H9 (cell line): ENCODE data around the gene IRF2BP2. TPM values are rescaled to one million over a fixed set of nuclear protein-coding genes. Genes with fewer than 3 reads are reported as not detected.
A peak's percentile ranks its signal among the peaks of the same experiment; 100 is the strongest.

ENCODE experiments used
- DNase-seq: peaks from one replicate; pipeline ENCODE4 v3.0.0-alpha.2; 2017
- H2AFZ ChIP-seq: one replicate; pipeline ENCODE4 v1.6.1; 2013; ENCODE audit warnings: mild to moderate bottlenecking, low read length, control low read depth, moderate library complexity
- H2AK5ac ChIP-seq: 2 replicates; pipeline ENCODE4 v1.6.1; 2013; ENCODE audit warnings: low read length, control low read depth, mixed read lengths; ENCODE audit not compliant: insufficient read length
- H2BK120ac ChIP-seq: one replicate; pipeline ENCODE4 v1.6.1; 2013; ENCODE audit warnings: low read depth, mild to moderate bottlenecking, low read length, control low read depth, inconsistent platforms; ENCODE audit not compliant: poor library complexity, severe bottlenecking
- H2BK12ac ChIP-seq: 2 replicates; pipeline ENCODE4 v1.6.1; 2013; ENCODE audit warnings: low read length, control low read depth, mixed read lengths, low read depth; ENCODE audit not compliant: insufficient read length
- H2BK15ac ChIP-seq: 2 replicates; pipeline ENCODE4 v1.6.1; 2013; ENCODE audit warnings: low read depth, low read length, control low read depth
- H2BK20ac ChIP-seq: one replicate; pipeline ENCODE4 v1.6.1; 2013; ENCODE audit warnings: low read depth, mild to moderate bottlenecking, low read length, control low read depth, inconsistent platforms; ENCODE audit not compliant: poor library complexity, severe bottlenecking
- H2BK5ac ChIP-seq: 2 replicates; pipeline ENCODE4 v1.6.1; 2013; ENCODE audit warnings: low read length, control low read depth, mixed read lengths; ENCODE audit not compliant: insufficient read length
- H3K14ac ChIP-seq: 2 replicates; pipeline ENCODE4 v1.6.1; 2013; ENCODE audit warnings: low read length, control low read depth; ENCODE audit not compliant: insufficient read depth
- H3K18ac ChIP-seq: 2 replicates; pipeline ENCODE4 v1.6.1; 2013; ENCODE audit warnings: low read depth, mild to moderate bottlenecking, mixed read lengths, low read length, control low read depth; ENCODE audit not compliant: insufficient read length
- H3K23ac ChIP-seq: 2 replicates; pipeline ENCODE4 v1.6.1; 2013; ENCODE audit warnings: low read length, control low read depth, mixed read lengths, low read depth; ENCODE audit not compliant: insufficient read length
- H3K23me2 ChIP-seq: 2 replicates; pipeline ENCODE4 v1.6.1; 2013; ENCODE audit warnings: low read depth, mild to moderate bottlenecking, mixed read lengths, low read length, control low read depth; ENCODE audit not compliant: insufficient read length, poor library complexity, severe bottlenecking
- H3K27ac ChIP-seq: 2 replicates; pipeline ENCODE4 v1.5.1; 2013; ENCODE audit warnings: low read length, control low read depth, mixed read lengths, low read depth; ENCODE audit not compliant: insufficient read length
- H3K27me3 ChIP-seq: 2 replicates; pipeline ENCODE4 v1.6.1; 2013; ENCODE audit warnings: low read length, control low read depth, inconsistent platforms; ENCODE audit not compliant: insufficient read depth
- H3K4ac ChIP-seq: 2 replicates; pipeline ENCODE4 v1.6.1; 2013; ENCODE audit warnings: low read depth, mild to moderate bottlenecking, control low read depth, inconsistent platforms, low read length, moderate library complexity
- H3K4me1 ChIP-seq: 2 replicates; pipeline ENCODE4 v1.6.1; 2013; ENCODE audit warnings: low read length, control low read depth, inconsistent platforms; ENCODE audit not compliant: insufficient read depth
- H3K4me2 ChIP-seq: 2 replicates; pipeline ENCODE4 v1.6.1; 2013; ENCODE audit warnings: low read length, control low read depth, mixed read lengths; ENCODE audit not compliant: insufficient read length, insufficient read depth
- H3K56ac ChIP-seq: 2 replicates; pipeline ENCODE4 v1.6.1; 2013; ENCODE audit warnings: low read depth, mild to moderate bottlenecking, mixed read lengths, low read length, control low read depth; ENCODE audit not compliant: insufficient read length
- H3K79me1 ChIP-seq: 2 replicates; pipeline ENCODE4 v1.6.1; 2013; ENCODE audit warnings: low read depth, mild to moderate bottlenecking, moderate library complexity, low read length, control low read depth, inconsistent platforms; ENCODE audit not compliant: insufficient read depth, poor library complexity, severe bottlenecking
- H3K79me2 ChIP-seq: 2 replicates; pipeline ENCODE4 v1.6.1; 2013; ENCODE audit warnings: low read length, control low read depth, inconsistent platforms; ENCODE audit not compliant: insufficient read depth
- H3K9ac ChIP-seq: 2 replicates; pipeline ENCODE4 v1.6.1; 2013; ENCODE audit warnings: low read length, control low read depth, mixed read lengths; ENCODE audit not compliant: insufficient read length; ENCODE audit errors: extremely low read depth
- H3K9me3 ChIP-seq: one replicate; pipeline ENCODE4 v1.6.1; 2013; ENCODE audit warnings: low read depth, low read length, inconsistent platforms; ENCODE audit not compliant: control insufficient read depth
- H3T11ph ChIP-seq: one replicate; pipeline ENCODE4 v1.6.1; 2013; ENCODE audit warnings: mild to moderate bottlenecking, low read length, control low read depth, inconsistent platforms
- H4K20me1 ChIP-seq: one replicate; pipeline ENCODE4 v1.6.1; 2013; ENCODE audit not compliant: control insufficient read depth, insufficient read length, insufficient read depth
- H4K5ac ChIP-seq: 2 replicates; pipeline ENCODE4 v1.6.1; 2013; ENCODE audit warnings: low read depth, mild to moderate bottlenecking, mixed read lengths, low read length, control low read depth; ENCODE audit not compliant: insufficient read length
- H4K8ac ChIP-seq: replicated peaks from 2 replicates; pipeline ENCODE4 v1.6.1; 2013; ENCODE audit warnings: low read length, control low read depth, mixed read lengths, low read depth; ENCODE audit not compliant: insufficient read length
- H4K91ac ChIP-seq: 2 replicates; pipeline ENCODE4 v1.6.1; 2013; ENCODE audit warnings: low read depth, mild to moderate bottlenecking, moderate library complexity, mixed read lengths, low read length, control low read depth; ENCODE audit not compliant: insufficient read length
- H3K27ac Mint-ChIP-seq, 3 experiments: 2 replicates in 2 of 3; 3 replicates in 1 of 3; pipeline ENCODE4 v1.8.0; 2020 to 2021; ENCODE audit warnings: mixed read lengths in 3 of 3, mild to moderate bottlenecking in 1 of 3, moderate library complexity in 1 of 3
- H3K27me3 Mint-ChIP-seq: 2 replicates; pipeline ENCODE4 v1.8.0; 2021; ENCODE audit warnings: low read depth, mild to moderate bottlenecking, moderate library complexity, mixed read lengths
- H3K36me3 Mint-ChIP-seq, 3 experiments: 2 replicates in 2 of 3; 3 replicates in 1 of 3; pipeline ENCODE4 v1.8.0; 2020 to 2021; ENCODE audit warnings: low read depth in 3 of 3, mixed read lengths in 3 of 3; ENCODE audit not compliant: insufficient read depth in 1 of 3
- H3K4me1 Mint-ChIP-seq, 2 experiments: 2 replicates each; pipeline ENCODE4 v1.8.0; 2020; ENCODE audit warnings: mixed read lengths in 2 of 2
- H3K4me3 Mint-ChIP-seq, 2 experiments: 2 replicates in 1 of 2; 3 replicates in 1 of 2; pipeline ENCODE4 v1.8.0; 2020 to 2021; ENCODE audit warnings: mild to moderate bottlenecking in 2 of 2, mixed read lengths in 2 of 2, moderate library complexity in 1 of 2
- H3K9me3 Mint-ChIP-seq, 2 experiments: 2 replicates in 1 of 2; 3 replicates in 1 of 2; pipeline ENCODE4 v1.8.0; 2020; ENCODE audit warnings: mild to moderate bottlenecking in 2 of 2, mixed read lengths in 2 of 2, moderate library complexity in 1 of 2
- CTCF ChIP-seq: fragments of 200-600 bp; sonication (generic); conservative IDR thresholded peaks from 3 replicates; pipeline ENCODE4 v1.8.0; 2021; ENCODE audit warnings: antibody characterized with exemption, mild to moderate bottlenecking
- WGBS: extraction: QIAGEN DNeasy Blood & Tissue Kit; methylation state at CpG from one replicate; pipeline ENCODE4 v1.1.7; 2013; ENCODE audit warnings: missing lambda C conversion rate, low lambda C conversion rate, mixed read lengths; ENCODE audit not compliant: insufficient read length; ENCODE audit errors: extremely low coverage; 5-methylcytosine and 5-hydroxymethylcytosine counted together
- total RNA-seq: library from RNA; stranded (reverse); gene quantifications from 2 replicates; pipeline ENCODE4 v1.2.1, GENCODE V29; 2021

IRF2BP2 gene
- total RNA-seq, 1 experiment from 2014 or later: 80.2 TPM

GRCh38 chr1:234631721-234632125, 21.7 kb upstream of the IRF2BP2 start:
- no peak overlapping the region for H3K27ac Mint-ChIP-seq
- no peaks in the 10 kb centered on the region for H3K36me3 Mint-ChIP-seq
- H2AFZ ChIP-seq: peak overlapping the region; percentile 14

More at GRCh38 chr1:234631721-234632125, 21.7 kb upstream of the IRF2BP2 start:
- Histone ChIP-seq H3K79me2 (no peaks in the 10 kb centered on the region), H4K8ac (no peak overlapping the region), H3K4me2 (no peak overlapping the region), H3K79me1 (no peaks in the 10 kb centered on the region), H3K23me2 (no peaks in the 10 kb centered on the region), H3K18ac (no peak overlapping the region), H3K4me1 (peaks cover 4% of the 10 kb centered on the region), H2BK5ac (no peak overlapping the region), H3T11ph (no peak overlapping the region), H2BK20ac (no peak overlapping the region), H3K56ac (no peak overlapping the region), H2BK15ac (no peak overlapping the region), H2BK12ac (no peak overlapping the region), H4K5ac (no peak overlapping the region), H3K27ac (no peak overlapping the region), H4K20me1 (no peaks in the 10 kb centered on the region), H2BK120ac (no peak overlapping the region), H3K4ac (no peak overlapping the region), H3K9ac (no peak overlapping the region), H2AK5ac (no peak overlapping the region), H3K27me3 (no peaks in the 10 kb centered on the region), H3K9me3 (no peaks in the 10 kb centered on the region), H3K23ac (no peak overlapping the region), H4K91ac (no peak overlapping the region), H3K14ac (no peak overlapping the region; the same call in 1 of the 2 replicates)
- H3K27me3 Mint-ChIP-seq: no peaks in the 10 kb centered on the region
- H3K4me1 Mint-ChIP-seq: peaks cover 0 to 2% of the 10 kb centered on the region in 2 experiments; a peak in 2 of 4 replicates
- H3K9me3 Mint-ChIP-seq: no peaks in the 10 kb centered on the region
- DNase-seq: no peak
- H3K4me3 Mint-ChIP-seq: no peak overlapping the region
- TF ChIP-seq CTCF: no peak
- no CpG with 5 or more reads among the region's 1 CpG for WGBS
